Vagina (tissue), 2 donors: ENCODE data around the gene DNLZ. TPM values are rescaled to one million over a fixed set of nuclear protein-coding genes. Genes with fewer than 3 reads are reported as not detected.
A peak's percentile ranks its signal among the peaks of the same experiment; 100 is the strongest.
"Not testable (repeated sequence)": the region's sequence is repeated elsewhere in the genome, so short reads cannot be mapped to it uniquely, and the experiment has no call there.

Experiments
- DNase-seq, 2 donors: peaks; one replicate each; pipeline ENCODE4 v3.0.0-alpha.2; 2017; ENCODE audit errors: extremely low spot score in 2 of 2
- H3K27ac ChIP-seq: fragments of 200-600 bp; sonication (generic); one replicate; pipeline ENCODE4 v1.5.1; 2019
- H3K27me3 ChIP-seq: fragments of 200-600 bp; sonication (generic); one replicate; pipeline ENCODE4 v1.5.1; 2019
- H3K36me3 ChIP-seq, 2 donors: fragments of 200-600 bp; sonication (generic); one replicate each; pipeline ENCODE4 v1.5.1; 2017 to 2019
- H3K4me1 ChIP-seq: fragments of 200-600 bp; sonication (generic); one replicate; pipeline ENCODE4 v1.5.1; 2019
- H3K4me3 ChIP-seq, 2 donors: fragments of 200-600 bp; sonication (generic); 1 replicate in 1 of 2; 2 replicates in 1 of 2; pipeline ENCODE4 v1.5.1; 2016 to 2019
- H3K9me3 ChIP-seq: fragments of 200-600 bp; sonication (generic); one replicate; pipeline ENCODE4 v1.5.1; 2019
- CTCF ChIP-seq, 3 experiments: fragments of 450-650 bp in 2 of 3; fragments of 200-600 bp in 1 of 3; sonication (generic) in 1 of 3; IDR thresholded peaks; one replicate each; pipeline ENCODE4 v1.5.1; 2017 to 2019; ENCODE audit warnings: antibody characterized with exemption in 3 of 3, mild to moderate bottlenecking in 2 of 3, moderate library complexity in 2 of 3
- POLR2A ChIP-seq, 2 donors: fragments of 450-650 bp; IDR thresholded peaks; one replicate each; pipeline ENCODE4 v1.6.1; 2017; ENCODE audit warnings: antibody characterized with exemption in 2 of 2, mild to moderate bottlenecking in 2 of 2, moderate library complexity in 2 of 2
- POLR2AphosphoS5 ChIP-seq, 2 donors: sonication (generic); formaldehyde crosslinking; IDR thresholded peaks; one replicate each; pipeline ENCODE4 v1.9.0; 2017; ENCODE audit warnings: antibody characterized with exemption in 2 of 2, mild to moderate bottlenecking in 2 of 2, low read depth in 1 of 2; ENCODE audit not compliant: insufficient read depth in 1 of 2
- intact Hi-C: fragments of 100-400 bp; cut with DNase I; formaldehyde crosslinking; loops from one replicate; pipeline ENCODE4 v1.15.1; 2023
- total RNA-seq: library from RNA; depleted of rRNA; stranded (reverse); fragments of >200 nt; gene quantifications from one replicate; pipeline ENCODE4 v1.2.3, GENCODE V29; 2016

Gene DNLZ
- total RNA-seq, 1 donor from 2014 or later: 25.0 TPM

GRCh38 chr9:136325358-136325757 is 38.2 kb downstream of the DNLZ start:
- no peak for DNase-seq
- Histone ChIP-seq H3K9me3 (no peaks in the 10 kb centered on the region), H3K27ac (peak overlapping the region; percentile 94), H3K36me3 (no peaks in the 10 kb centered on the region), H3K4me1 (peaks cover 50% of the 10 kb centered on the region), H3K27me3 (no peaks in the 10 kb centered on the region), H3K4me3 (no peak overlapping the region)
- TF ChIP-seq POLR2AphosphoS5 (IDR thresholded peaks at IDR 0.05; ENCODE audit: insufficient read depth in 1 of 2, low read depth in 1 of 2): no peak
- TF ChIP-seq CTCF (IDR thresholded peaks at IDR 0.05): no peak
- no peak for TF ChIP-seq POLR2A (IDR thresholded peaks at IDR 0.05)
- intact Hi-C loops: no loop called here

GRCh38 chr9:136324501-136325300 is 38.8 kb downstream of the DNLZ start:
- Histone ChIP-seq H3K27me3 (no peaks in the 10 kb centered on the region), H3K4me3 (no peak overlapping the region), H3K27ac (no peak overlapping the region), H3K4me1 (peaks cover 44% of the 10 kb centered on the region), H3K9me3 (no peaks in the 10 kb centered on the region), H3K36me3 (no peaks in the 10 kb centered on the region)
- intact Hi-C loops: no loop called here
- TF ChIP-seq CTCF (IDR thresholded peaks at IDR 0.05) (no peak), POLR2AphosphoS5 (IDR thresholded peaks at IDR 0.05; ENCODE audit: insufficient read depth in 1 of 2, low read depth in 1 of 2) (no peak), POLR2A (IDR thresholded peaks at IDR 0.05) (no peak)
- DNase-seq: no peak

GRCh38 chr9:136323371-136323789 is 40.2 kb downstream of the DNLZ start:
- no peak for DNase-seq
- Histone ChIP-seq H3K27me3 (no peaks in the 10 kb centered on the region), H3K36me3 (no peaks in the 10 kb centered on the region), H3K4me1 (peaks cover 30% of the 10 kb centered on the region), H3K27ac (no peak overlapping the region), H3K9me3 (no peaks in the 10 kb centered on the region), H3K4me3 (no peak overlapping the region)
- intact Hi-C loops: no loop called here
- TF ChIP-seq POLR2A (IDR thresholded peaks at IDR 0.05): no peak
- no peak for TF ChIP-seq CTCF (IDR thresholded peaks at IDR 0.05)
- no peak for TF ChIP-seq POLR2AphosphoS5 (IDR thresholded peaks at IDR 0.05; ENCODE audit: insufficient read depth in 1 of 2, low read depth in 1 of 2)

- intact Hi-C loops: no loop called here
- no peaks in the 10 kb centered on the region for H3K36me3 ChIP-seq
- H3K27me3 ChIP-seq: no peaks in the 10 kb centered on the region
- no peak overlapping the region for H3K4me3 ChIP-seq
- no peak for DNase-seq
- peaks cover 25% of the 10 kb centered on the region for H3K4me1 ChIP-seq
- no peaks in the 10 kb centered on the region for H3K9me3 ChIP-seq
- TF ChIP-seq POLR2AphosphoS5 (IDR thresholded peaks at IDR 0.05; ENCODE audit: insufficient read depth in 1 of 2, low read depth in 1 of 2) (no peak), CTCF (IDR thresholded peaks at IDR 0.05) (no peak), POLR2A (IDR thresholded peaks at IDR 0.05) (no peak)
- H3K27ac ChIP-seq: no peak overlapping the region
Observed at GRCh38 chr9:136322756-136323330, 40.7 kb downstream of the DNLZ start.

- no peak overlapping the region for H3K4me3 ChIP-seq
- no peaks in the 10 kb centered on the region for H3K36me3 ChIP-seq
- H3K27ac ChIP-seq: no peak overlapping the region
- no peaks in the 10 kb centered on the region for H3K27me3 ChIP-seq
- H3K9me3 ChIP-seq: no peaks in the 10 kb centered on the region
- H3K4me1 ChIP-seq: peaks cover 17% of the 10 kb centered on the region
- intact Hi-C loops: no loop called here
- DNase-seq: no peak
- TF ChIP-seq POLR2AphosphoS5 (IDR thresholded peaks at IDR 0.05; ENCODE audit: insufficient read depth in 1 of 2, low read depth in 1 of 2) (no peak), CTCF (IDR thresholded peaks at IDR 0.05) (no peak), POLR2A (IDR thresholded peaks at IDR 0.05) (no peak)
Observed at GRCh38 chr9:136321561-136321960, 42.0 kb downstream of the DNLZ start.

- H3K27me3 ChIP-seq, H3K9me3 ChIP-seq, H3K36me3 ChIP-seq, DNase-seq, intact Hi-C loops, H3K4me3 ChIP-seq, H3K27ac ChIP-seq: not testable (repeated sequence)
- peaks cover 11% of the 10 kb centered on the region for H3K4me1 ChIP-seq
Observed at GRCh38 chr9:136320972-136321371, 42.6 kb downstream of the DNLZ start.

- intact Hi-C loops: loop anchor here (10.0 kb wide), 2 partner anchors 45 to 85 kb away; partner anchors contain the start of genes DNLZ and SNAPC4
Observed at GRCh38 chr9:136319955-136320354, 43.6 kb downstream of the DNLZ start.

More at GRCh38 chr9:136319955-136320354, 43.6 kb downstream of the DNLZ start:
- not testable (repeated sequence) for H3K4me3 ChIP-seq, H3K9me3 ChIP-seq, DNase-seq, H3K27me3 ChIP-seq, H3K4me1 ChIP-seq, H3K27ac ChIP-seq, H3K36me3 ChIP-seq
